ENCODE data around the gene CBFA2T2.
A peak's percentile ranks its signal among the peaks of the same experiment; 100 is the strongest.
"Not testable (repeated sequence)": the region's sequence is repeated elsewhere in the genome, so short reads cannot be mapped to it uniquely, and the experiment has no call there.

CBFA2T2 gene

DNA sequence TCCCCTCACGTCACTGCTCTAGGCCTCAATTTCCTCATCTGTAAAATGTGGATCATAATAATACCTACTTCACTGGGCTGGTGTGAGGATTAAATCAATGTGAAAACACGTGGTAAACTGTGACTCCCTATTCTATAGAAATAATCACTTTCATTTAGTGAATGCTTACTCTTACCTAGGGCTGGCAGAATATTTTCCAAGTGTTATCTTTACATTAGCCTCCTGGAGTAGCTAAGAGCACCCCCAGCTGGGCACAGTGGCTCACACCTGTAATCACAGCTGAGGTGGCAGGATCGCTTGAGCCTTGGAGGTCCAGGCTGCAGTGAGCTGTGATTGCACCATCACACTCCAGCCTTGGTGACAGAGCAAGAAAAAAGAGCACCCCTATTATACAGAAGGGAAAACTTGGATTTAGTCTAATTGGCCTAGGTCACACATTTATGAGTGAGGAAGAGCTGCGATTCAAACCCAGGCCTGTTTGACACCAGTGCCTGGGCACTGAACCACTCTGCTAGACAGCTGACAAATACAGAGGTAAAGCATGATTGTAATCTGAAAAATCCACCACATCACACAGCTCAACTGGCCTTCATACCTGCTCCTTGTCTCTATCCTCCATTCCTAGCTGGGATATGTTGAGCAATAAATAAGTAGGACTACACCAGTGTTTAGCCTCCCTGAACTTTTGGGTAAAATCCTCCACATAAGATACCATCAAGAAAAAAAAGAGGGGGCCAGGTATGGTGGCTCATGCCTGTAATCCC is 44.9 kb upstream of the CBFA2T2 start:
- no peak overlapping the region for H3K27ac ChIP-seq
- no peak for TF ChIP-seq ZFX (IDR thresholded peaks at IDR 0.05)
- TF ChIP-seq, protein P1, sequence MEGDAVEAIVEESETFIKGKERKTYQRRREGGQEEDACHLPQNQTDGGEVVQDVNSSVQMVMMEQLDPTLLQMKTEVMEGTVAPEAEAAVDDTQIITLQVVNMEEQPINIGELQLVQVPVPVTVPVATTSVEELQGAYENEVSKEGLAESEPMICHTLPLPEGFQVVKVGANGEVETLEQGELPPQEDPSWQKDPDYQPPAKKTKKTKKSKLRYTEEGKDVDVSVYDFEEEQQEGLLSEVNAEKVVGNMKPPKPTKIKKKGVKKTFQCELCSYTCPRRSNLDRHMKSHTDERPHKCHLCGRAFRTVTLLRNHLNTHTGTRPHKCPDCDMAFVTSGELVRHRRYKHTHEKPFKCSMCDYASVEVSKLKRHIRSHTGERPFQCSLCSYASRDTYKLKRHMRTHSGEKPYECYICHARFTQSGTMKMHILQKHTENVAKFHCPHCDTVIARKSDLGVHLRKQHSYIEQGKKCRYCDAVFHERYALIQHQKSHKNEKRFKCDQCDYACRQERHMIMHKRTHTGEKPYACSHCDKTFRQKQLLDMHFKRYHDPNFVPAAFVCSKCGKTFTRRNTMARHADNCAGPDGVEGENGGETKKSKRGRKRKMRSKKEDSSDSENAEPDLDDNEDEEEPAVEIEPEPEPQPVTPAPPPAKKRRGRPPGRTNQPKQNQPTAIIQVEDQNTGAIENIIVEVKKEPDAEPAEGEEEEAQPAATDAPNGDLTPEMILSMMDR (conservative IDR thresholded peaks at IDR 0.05) = no peak; the same call in 1 of the 2 replicates

DNA sequence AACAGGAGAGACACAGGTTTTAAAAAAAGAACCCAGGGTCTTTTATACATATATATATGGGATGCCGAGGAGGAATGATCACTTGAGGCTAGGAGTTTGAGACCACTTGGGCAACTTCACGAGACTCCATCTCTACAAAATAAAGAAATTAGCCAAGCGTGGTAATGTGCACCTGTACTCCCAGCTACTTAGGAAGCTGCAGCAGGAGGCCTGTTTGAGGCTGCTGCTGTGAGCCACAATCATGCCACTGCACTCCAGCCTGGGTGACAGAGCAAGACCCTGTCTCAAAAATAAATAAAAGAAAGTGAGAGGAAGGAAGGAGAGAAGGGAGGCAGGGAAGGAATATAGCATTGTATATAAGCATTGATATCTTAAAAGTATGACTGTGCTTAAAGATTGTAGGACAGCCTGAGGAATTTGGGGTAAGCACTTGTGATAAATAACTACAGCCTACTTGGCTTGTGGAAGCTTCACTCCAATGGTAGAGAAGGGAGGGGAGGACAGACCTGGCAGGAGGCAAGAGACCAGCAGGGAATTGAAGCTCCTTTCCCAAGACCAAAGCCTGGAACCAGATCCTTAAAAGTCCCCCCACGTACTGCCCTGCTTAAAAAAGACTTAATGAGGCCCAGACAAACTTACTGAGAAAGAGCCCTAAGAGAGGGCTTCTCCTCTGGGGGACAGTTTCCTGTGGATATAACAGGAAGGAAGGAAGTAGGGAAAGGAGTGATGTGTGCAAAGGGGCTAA is 43.8 kb upstream of the CBFA2T2 start:
- no peak overlapping the region for H3K27ac ChIP-seq
- TF ChIP-seq, protein P1 (conservative IDR thresholded peaks at IDR 0.05) = no peak
- TF ChIP-seq ZFX (IDR thresholded peaks at IDR 0.05) = no peak

DNA sequence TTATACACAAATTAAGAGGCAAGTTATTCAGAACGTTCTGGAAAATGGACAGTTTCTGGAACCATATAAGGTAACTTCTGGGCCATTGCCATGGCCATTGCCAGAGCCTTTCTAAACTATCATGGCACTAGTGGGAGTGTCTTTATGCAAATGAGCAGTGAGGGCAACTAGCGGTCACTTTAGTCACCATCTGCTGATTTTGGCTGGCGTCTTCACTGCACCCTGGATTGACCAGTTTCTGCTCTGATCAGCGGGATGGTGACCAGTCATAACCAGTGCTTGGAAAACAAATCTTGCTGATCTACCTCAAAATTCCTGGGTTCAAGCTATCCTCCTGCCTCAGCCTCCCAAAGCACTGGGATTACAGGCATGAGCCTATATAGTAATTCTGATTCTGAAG is 39.0 kb upstream of the CBFA2T2 start:
- TF ChIP-seq, protein P1 (conservative IDR thresholded peaks at IDR 0.05) = no peak
- peak overlapping the region; percentile 8 for H3K27ac ChIP-seq

DNA sequence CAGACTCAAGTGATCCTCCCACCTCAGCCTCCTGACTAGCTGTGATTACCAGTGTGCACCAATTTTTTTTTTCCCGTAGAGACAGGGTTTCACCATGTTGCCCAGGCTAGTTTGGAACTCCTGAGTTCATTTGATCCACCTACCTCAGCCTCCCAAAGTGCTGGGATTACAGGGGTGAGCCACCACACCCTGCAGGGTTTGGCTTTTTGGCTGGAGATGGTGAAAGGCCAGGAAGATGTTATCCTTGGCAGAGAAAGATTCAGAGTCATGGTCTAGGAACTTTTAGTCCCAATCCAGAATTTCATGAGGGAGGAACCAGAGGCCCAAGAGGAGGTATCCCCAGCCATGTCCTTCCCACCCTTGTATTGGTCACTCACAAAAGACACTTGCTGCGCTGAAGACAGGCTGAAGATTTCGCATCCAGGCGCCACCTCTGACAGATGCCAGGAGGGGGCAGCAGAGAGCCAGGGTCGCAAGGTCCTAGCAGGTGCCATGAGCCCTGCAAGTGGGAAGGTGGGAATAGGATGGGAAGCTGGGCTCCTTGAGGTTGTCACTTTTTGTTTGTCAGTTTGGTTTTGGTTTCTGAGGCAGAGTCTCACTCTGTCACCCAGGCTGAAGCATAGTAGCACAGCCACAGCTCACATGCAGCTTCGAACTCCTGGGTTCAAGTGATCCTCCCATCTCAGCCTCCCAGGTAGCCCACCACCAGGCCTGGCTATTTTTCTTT is 32.8 kb upstream of the CBFA2T2 start:
- TF ChIP-seq, protein P1 (conservative IDR thresholded peaks at IDR 0.05) = peak; percentile 93

DNA sequence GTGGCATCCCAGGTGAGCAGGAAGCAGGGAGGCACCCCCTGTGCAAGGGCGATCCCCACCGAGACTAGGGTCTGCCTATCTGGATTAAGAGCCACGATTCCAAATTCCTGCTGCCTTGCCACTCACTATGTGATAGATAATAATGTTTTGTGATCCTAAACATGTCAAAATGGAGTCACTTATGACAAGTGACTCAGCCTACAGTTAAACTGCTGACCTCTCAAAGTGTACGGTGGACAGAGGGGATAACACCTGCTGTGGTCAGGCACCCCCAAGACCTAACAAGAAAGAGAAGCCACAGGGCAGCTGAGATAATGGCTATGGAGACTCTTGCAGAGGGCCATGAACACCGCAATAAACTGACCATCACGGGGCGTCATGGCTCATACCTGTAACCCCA is 30.3 kb upstream of the CBFA2T2 start:
- TF ChIP-seq, protein P1 (conservative IDR thresholded peaks at IDR 0.05) = no peak
- TF ChIP-seq ZFX (IDR thresholded peaks at IDR 0.05) = no peak
- H3K27ac ChIP-seq = no peak overlapping the region

More for the DNA sequence above, 32.8 kb upstream of the CBFA2T2 start:
- H3K27ac ChIP-seq = not testable (repeated sequence)

DNA sequence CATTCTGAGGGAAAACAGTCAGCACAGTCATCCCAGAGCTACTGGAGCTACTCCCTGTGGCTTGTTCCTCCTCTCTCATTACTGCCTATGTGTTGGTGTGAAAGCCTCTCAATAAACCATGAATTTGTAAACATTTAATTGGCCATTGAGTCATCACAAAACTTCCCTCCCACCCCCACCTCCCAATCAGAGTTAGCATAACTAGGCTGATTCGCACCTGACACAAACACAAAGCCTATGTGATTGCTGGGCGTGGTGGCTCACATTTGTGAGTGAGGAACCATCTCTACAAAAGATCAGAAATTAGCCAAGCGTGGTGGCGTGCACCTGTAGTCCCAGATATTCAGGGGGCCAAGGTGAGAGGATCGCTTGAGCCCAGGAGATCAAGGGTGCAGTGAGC is 29.2 kb upstream of the CBFA2T2 start:
- no peak for TF ChIP-seq ZFX (IDR thresholded peaks at IDR 0.05)
- TF ChIP-seq, protein P1 (conservative IDR thresholded peaks at IDR 0.05) = no peak
- H3K27ac ChIP-seq = no peak overlapping the region
